GM15510 (cell line): ENCODE results near the gene ZNF154.

Source experiments
- POLR2A ChIP-seq: IDR thresholded peaks from 3 replicates; pipeline ENCODE4 v1.6.1; 2011; ENCODE audit warnings: borderline replicate concordance; ENCODE audit not compliant: insufficient read length; ENCODE audit errors: extremely low read depth

ZNF154 gene

GRCh38 chr19:57688011-57688763, 20.8 kb downstream of the ZNF154 start:
- no peak for TF ChIP-seq POLR2A

GRCh38 chr19:57687363-57688010, 21.5 kb downstream of the ZNF154 start:
- TF ChIP-seq POLR2A, result no peak

DNA sequence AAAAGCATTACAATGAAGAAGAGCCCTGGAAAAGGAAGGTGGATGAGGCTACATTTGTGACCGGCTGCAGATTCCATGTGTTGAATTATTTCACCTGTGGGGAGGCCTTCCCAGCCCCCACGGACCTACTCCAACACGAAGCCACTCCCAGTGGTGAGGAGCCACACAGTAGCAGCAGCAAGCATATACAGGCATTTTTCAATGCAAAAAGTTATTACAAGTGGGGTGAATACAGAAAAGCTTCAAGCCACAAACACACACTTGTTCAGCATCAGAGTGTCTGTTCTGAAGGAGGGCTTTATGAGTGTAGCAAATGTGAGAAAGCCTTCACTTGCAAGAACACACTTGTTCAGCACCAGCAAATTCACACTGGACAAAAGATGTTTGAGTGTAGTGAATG, 22.3 kb downstream of the ZNF154 start:
- no peak for TF ChIP-seq POLR2A

DNA sequence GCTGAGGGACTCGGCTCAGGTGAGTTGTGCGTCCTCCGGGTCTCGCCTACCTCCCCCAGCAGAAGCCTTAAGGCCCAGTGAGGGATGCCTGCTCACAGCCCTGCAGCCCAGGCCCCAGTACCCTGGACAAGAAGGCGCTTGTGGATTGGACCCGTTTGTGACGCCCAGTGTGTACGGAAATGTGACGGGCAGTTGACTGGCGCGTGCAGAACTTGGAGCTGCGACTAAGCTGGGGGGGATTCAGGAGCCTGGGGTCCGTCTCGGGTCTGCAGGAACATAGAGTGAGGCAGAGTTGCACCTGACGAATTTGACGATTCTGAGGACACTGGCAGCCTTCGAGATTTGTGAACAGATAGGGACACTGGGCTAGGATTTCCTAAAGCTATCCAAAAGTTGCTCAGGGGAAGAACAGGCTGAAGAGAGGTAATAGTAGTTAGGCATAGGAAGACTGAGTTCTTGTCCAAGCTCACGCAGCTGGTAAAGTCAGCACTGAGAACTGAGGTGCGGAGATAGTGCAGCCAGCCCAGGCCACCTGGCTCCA, 26.7 kb downstream of the ZNF154 start:
- no peak for TF ChIP-seq POLR2A

DNA sequence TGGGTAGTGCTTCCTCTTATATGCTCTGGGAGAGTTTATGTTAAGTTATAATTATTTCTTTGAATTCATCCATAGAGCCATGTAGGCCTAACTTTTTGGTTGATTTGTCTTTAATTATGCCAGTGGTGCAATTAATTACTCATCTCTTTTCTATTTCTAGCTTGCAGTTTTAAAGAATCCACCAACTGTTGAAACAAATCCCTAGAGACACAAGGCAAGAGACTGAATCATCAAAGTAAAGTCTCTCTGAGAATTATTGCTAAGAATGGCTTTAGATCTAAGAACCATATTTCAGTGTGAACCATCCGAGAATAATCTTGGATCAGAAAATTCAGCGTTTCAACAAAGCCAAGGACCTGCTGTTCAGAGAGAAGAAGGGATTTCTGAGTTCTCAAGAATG, 33.1 kb downstream of the ZNF154 start:
- no peak for TF ChIP-seq POLR2A

GRCh38 chr19:57672466-57672865, 36.5 kb downstream of the ZNF154 start:
- TF ChIP-seq POLR2A, result no peak

GRCh38 chr19:57671124-57671895, 37.7 kb downstream of the ZNF154 start:
- no peak for TF ChIP-seq POLR2A

GRCh38 chr19:57668635-57669034, 40.4 kb downstream of the ZNF154 start, which contains the start of gene ZSCAN4:
Gene ZSCAN4, plus strand, starts transcription at chr19:57668935. Its CDS starts 7,211 bp downstream, at chr19:57676146.
- TF ChIP-seq POLR2A, result no peak

DNA sequence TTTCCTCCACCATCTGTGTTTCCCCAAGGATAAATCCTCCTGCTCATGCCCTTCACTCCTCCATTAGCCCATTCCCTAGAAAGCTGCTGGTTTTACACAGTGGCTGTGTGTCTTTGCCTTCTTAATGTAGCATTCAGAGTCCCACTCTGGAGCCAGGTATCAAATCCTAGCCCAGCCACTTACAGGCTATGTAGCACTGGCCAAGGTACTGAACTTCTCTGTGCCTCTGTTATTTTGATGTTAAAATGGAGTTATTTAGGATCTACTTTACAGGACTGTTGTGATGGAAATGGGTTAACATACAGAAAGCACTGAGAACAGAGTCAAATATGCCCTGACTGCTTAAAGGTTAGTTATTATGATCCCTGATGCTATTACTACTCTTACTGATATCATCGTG, 41.8 kb downstream of the ZNF154 start:
- no peak for TF ChIP-seq POLR2A

GRCh38 chr19:57665261-57665806, 43.7 kb downstream of the ZNF154 start:
- no peak for TF ChIP-seq POLR2A

DNA sequence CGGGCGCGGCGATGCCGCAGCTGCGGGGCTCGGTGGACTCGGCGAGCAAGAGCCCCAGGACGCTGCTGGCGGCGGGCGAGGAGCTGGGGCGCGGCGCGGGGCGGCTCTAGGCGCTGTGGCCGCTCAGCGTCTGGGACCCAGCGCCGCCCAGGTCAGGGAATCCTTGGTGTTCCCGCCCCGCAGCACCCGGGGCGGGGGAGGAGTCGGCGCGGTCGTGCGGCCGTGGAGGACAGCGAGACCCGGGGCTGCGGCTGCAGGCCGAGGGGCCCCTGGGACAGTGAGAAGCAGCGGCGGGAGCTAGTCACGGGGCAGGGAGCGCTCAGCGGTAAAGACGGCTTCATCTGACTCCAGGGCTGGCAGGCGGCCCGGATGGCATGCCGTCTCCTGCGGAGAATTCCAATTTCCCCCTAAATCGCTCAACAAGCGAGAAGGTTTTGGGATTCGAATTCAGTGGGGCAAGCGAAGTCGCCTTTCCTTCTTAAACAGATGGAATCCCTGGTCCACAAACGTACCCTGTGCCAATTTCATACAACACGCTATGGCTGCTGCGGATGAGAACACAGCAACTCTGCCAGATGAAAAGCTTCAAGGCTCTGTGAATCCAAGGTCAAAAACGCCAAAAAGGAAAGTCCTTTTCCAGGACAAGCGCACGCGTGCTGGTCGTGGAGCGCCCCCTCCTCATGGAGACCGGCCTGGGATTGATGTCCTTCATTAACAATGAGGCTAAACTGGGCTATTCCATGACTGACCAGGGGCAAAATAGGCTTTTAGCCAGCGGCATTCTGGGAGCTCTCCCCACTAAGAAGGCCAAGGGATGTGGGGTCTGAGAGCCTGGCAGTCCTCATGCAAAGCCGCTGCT, 44.5 kb downstream of the ZNF154 start:
- TF ChIP-seq POLR2A, result no peak

GRCh38 chr19:57656346-57656745, 52.7 kb downstream of the ZNF154 start:
- no peak for TF ChIP-seq POLR2A

GRCh38 chr19:57655443-57655842, 53.6 kb downstream of the ZNF154 start:
- no peak for TF ChIP-seq POLR2A

DNA sequence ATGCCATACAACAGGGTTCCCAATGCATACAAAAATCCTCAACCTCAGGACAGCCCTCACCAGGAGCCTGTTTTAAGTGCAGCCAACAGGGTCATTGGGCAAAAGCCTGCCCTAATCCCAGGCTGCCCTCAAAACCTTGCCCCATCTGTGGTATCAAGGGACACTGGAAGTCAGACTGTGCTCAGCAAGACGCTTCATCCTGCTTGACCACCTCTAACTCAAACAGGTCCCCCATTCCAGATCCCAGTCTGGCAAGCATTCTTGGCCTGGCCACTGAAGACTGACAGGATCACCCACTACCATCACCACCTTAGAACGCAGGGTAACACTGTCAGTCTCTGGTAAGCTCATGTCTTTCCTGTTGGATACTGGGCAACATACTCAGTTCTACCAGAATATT, 55.3 kb downstream of the ZNF154 start:
- TF ChIP-seq POLR2A, result no peak
